H9 (cell line): ENCODE results near the gene MAPK4. TPM values are rescaled to one million over a fixed set of nuclear protein-coding genes. Genes with fewer than 3 reads are reported as not detected.

Experiments
- DNase-seq: peaks from one replicate; pipeline ENCODE4 v3.0.0-alpha.2; 2017
- H2AFZ ChIP-seq: one replicate; pipeline ENCODE4 v1.6.1; 2013; ENCODE audit warnings: mild to moderate bottlenecking, low read length, control low read depth, moderate library complexity
- H2AK5ac ChIP-seq: 2 replicates; pipeline ENCODE4 v1.6.1; 2013; ENCODE audit warnings: low read length, control low read depth, mixed read lengths; ENCODE audit not compliant: insufficient read length
- H2BK120ac ChIP-seq: one replicate; pipeline ENCODE4 v1.6.1; 2013; ENCODE audit warnings: low read depth, mild to moderate bottlenecking, low read length, control low read depth, inconsistent platforms; ENCODE audit not compliant: poor library complexity, severe bottlenecking
- H2BK12ac ChIP-seq: 2 replicates; pipeline ENCODE4 v1.6.1; 2013; ENCODE audit warnings: low read length, control low read depth, mixed read lengths, low read depth; ENCODE audit not compliant: insufficient read length
- H2BK15ac ChIP-seq: 2 replicates; pipeline ENCODE4 v1.6.1; 2013; ENCODE audit warnings: low read depth, low read length, control low read depth
- H2BK20ac ChIP-seq: one replicate; pipeline ENCODE4 v1.6.1; 2013; ENCODE audit warnings: low read depth, mild to moderate bottlenecking, low read length, control low read depth, inconsistent platforms; ENCODE audit not compliant: poor library complexity, severe bottlenecking
- H2BK5ac ChIP-seq: 2 replicates; pipeline ENCODE4 v1.6.1; 2013; ENCODE audit warnings: low read length, control low read depth, mixed read lengths; ENCODE audit not compliant: insufficient read length
- H3K14ac ChIP-seq: 2 replicates; pipeline ENCODE4 v1.6.1; 2013; ENCODE audit warnings: low read length, control low read depth; ENCODE audit not compliant: insufficient read depth
- H3K18ac ChIP-seq: 2 replicates; pipeline ENCODE4 v1.6.1; 2013; ENCODE audit warnings: low read depth, mild to moderate bottlenecking, mixed read lengths, low read length, control low read depth; ENCODE audit not compliant: insufficient read length
- H3K23ac ChIP-seq: 2 replicates; pipeline ENCODE4 v1.6.1; 2013; ENCODE audit warnings: low read length, control low read depth, mixed read lengths, low read depth; ENCODE audit not compliant: insufficient read length
- H3K23me2 ChIP-seq: 2 replicates; pipeline ENCODE4 v1.6.1; 2013; ENCODE audit warnings: low read depth, mild to moderate bottlenecking, mixed read lengths, low read length, control low read depth; ENCODE audit not compliant: insufficient read length, poor library complexity, severe bottlenecking
- H3K27ac ChIP-seq: 2 replicates; pipeline ENCODE4 v1.5.1; 2013; ENCODE audit warnings: low read length, control low read depth, mixed read lengths, low read depth; ENCODE audit not compliant: insufficient read length
- H3K27me3 ChIP-seq: 2 replicates; pipeline ENCODE4 v1.6.1; 2013; ENCODE audit warnings: low read length, control low read depth, inconsistent platforms; ENCODE audit not compliant: insufficient read depth
- H3K4ac ChIP-seq: 2 replicates; pipeline ENCODE4 v1.6.1; 2013; ENCODE audit warnings: low read depth, mild to moderate bottlenecking, control low read depth, inconsistent platforms, low read length, moderate library complexity
- H3K4me1 ChIP-seq: 2 replicates; pipeline ENCODE4 v1.6.1; 2013; ENCODE audit warnings: low read length, control low read depth, inconsistent platforms; ENCODE audit not compliant: insufficient read depth
- H3K4me2 ChIP-seq: 2 replicates; pipeline ENCODE4 v1.6.1; 2013; ENCODE audit warnings: low read length, control low read depth, mixed read lengths; ENCODE audit not compliant: insufficient read length, insufficient read depth
- H3K56ac ChIP-seq: 2 replicates; pipeline ENCODE4 v1.6.1; 2013; ENCODE audit warnings: low read depth, mild to moderate bottlenecking, mixed read lengths, low read length, control low read depth; ENCODE audit not compliant: insufficient read length
- H3K79me1 ChIP-seq: 2 replicates; pipeline ENCODE4 v1.6.1; 2013; ENCODE audit warnings: low read depth, mild to moderate bottlenecking, moderate library complexity, low read length, control low read depth, inconsistent platforms; ENCODE audit not compliant: insufficient read depth, poor library complexity, severe bottlenecking
- H3K79me2 ChIP-seq: 2 replicates; pipeline ENCODE4 v1.6.1; 2013; ENCODE audit warnings: low read length, control low read depth, inconsistent platforms; ENCODE audit not compliant: insufficient read depth
- H3K9ac ChIP-seq: 2 replicates; pipeline ENCODE4 v1.6.1; 2013; ENCODE audit warnings: low read length, control low read depth, mixed read lengths; ENCODE audit not compliant: insufficient read length; ENCODE audit errors: extremely low read depth
- H3K9me3 ChIP-seq: one replicate; pipeline ENCODE4 v1.6.1; 2013; ENCODE audit warnings: low read depth, low read length, inconsistent platforms; ENCODE audit not compliant: control insufficient read depth
- H3T11ph ChIP-seq: one replicate; pipeline ENCODE4 v1.6.1; 2013; ENCODE audit warnings: mild to moderate bottlenecking, low read length, control low read depth, inconsistent platforms
- H4K20me1 ChIP-seq: one replicate; pipeline ENCODE4 v1.6.1; 2013; ENCODE audit not compliant: control insufficient read depth, insufficient read length, insufficient read depth
- H4K5ac ChIP-seq: 2 replicates; pipeline ENCODE4 v1.6.1; 2013; ENCODE audit warnings: low read depth, mild to moderate bottlenecking, mixed read lengths, low read length, control low read depth; ENCODE audit not compliant: insufficient read length
- H4K8ac ChIP-seq: replicated peaks from 2 replicates; pipeline ENCODE4 v1.6.1; 2013; ENCODE audit warnings: low read length, control low read depth, mixed read lengths, low read depth; ENCODE audit not compliant: insufficient read length
- H4K91ac ChIP-seq: 2 replicates; pipeline ENCODE4 v1.6.1; 2013; ENCODE audit warnings: low read depth, mild to moderate bottlenecking, moderate library complexity, mixed read lengths, low read length, control low read depth; ENCODE audit not compliant: insufficient read length
- H3K27ac Mint-ChIP-seq, 3 experiments: 2 replicates in 2 of 3; 3 replicates in 1 of 3; pipeline ENCODE4 v1.8.0; 2020 to 2021; ENCODE audit warnings: mixed read lengths in 3 of 3, mild to moderate bottlenecking in 1 of 3, moderate library complexity in 1 of 3
- H3K27me3 Mint-ChIP-seq: 2 replicates; pipeline ENCODE4 v1.8.0; 2021; ENCODE audit warnings: low read depth, mild to moderate bottlenecking, moderate library complexity, mixed read lengths
- H3K36me3 Mint-ChIP-seq, 3 experiments: 2 replicates in 2 of 3; 3 replicates in 1 of 3; pipeline ENCODE4 v1.8.0; 2020 to 2021; ENCODE audit warnings: low read depth in 3 of 3, mixed read lengths in 3 of 3; ENCODE audit not compliant: insufficient read depth in 1 of 3
- H3K4me1 Mint-ChIP-seq, 2 experiments: 2 replicates each; pipeline ENCODE4 v1.8.0; 2020; ENCODE audit warnings: mixed read lengths in 2 of 2
- H3K4me3 Mint-ChIP-seq, 2 experiments: 2 replicates in 1 of 2; 3 replicates in 1 of 2; pipeline ENCODE4 v1.8.0; 2020 to 2021; ENCODE audit warnings: mild to moderate bottlenecking in 2 of 2, mixed read lengths in 2 of 2, moderate library complexity in 1 of 2
- H3K9me3 Mint-ChIP-seq, 2 experiments: 2 replicates in 1 of 2; 3 replicates in 1 of 2; pipeline ENCODE4 v1.8.0; 2020; ENCODE audit warnings: mild to moderate bottlenecking in 2 of 2, mixed read lengths in 2 of 2, moderate library complexity in 1 of 2
- CTCF ChIP-seq: fragments of 200-600 bp; sonication (generic); conservative IDR thresholded peaks from 3 replicates; pipeline ENCODE4 v1.8.0; 2021; ENCODE audit warnings: antibody characterized with exemption, mild to moderate bottlenecking
- WGBS: extraction: QIAGEN DNeasy Blood & Tissue Kit; methylation state at CpG from one replicate; pipeline ENCODE4 v1.1.7; 2013; ENCODE audit warnings: missing lambda C conversion rate, low lambda C conversion rate, mixed read lengths; ENCODE audit not compliant: insufficient read length; ENCODE audit errors: extremely low coverage; 5-methylcytosine and 5-hydroxymethylcytosine counted together
- total RNA-seq: library from RNA; stranded (reverse); gene quantifications from 2 replicates; pipeline ENCODE4 v1.2.1, GENCODE V29; 2021

Gene MAPK4
- total RNA-seq, 1 experiment from 2014 or later, result 1.6 TPM

DNA sequence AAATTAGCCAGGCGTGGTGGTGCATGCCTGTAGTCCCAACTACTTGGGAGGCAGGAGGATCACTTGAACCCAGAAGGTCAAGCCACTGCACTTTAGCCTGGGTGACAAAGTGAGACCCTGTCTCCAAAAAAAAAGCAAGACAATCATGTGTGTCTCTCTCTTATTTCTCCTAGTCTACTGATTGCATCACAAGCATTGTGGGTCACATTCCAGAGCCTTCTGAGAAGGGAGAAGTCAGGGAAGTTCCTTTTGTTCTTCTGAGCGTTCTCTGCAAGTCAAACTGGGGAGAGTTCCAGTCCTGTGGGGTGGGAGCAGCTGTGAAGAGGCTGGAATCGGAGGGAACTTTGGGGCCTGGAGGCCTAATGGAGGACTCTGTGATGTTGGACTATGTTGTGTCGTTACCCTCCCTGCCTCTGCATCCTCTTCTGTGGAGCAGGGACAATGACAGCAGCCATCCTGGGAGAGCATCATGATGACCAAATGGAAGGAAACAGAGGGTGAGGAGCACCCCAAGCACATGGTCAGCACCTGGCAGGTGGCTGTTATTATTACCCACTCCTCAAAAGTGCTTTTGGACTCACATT lies 144.6 kb downstream of the MAPK4 start:
- H4K20me1 ChIP-seq, result no peaks in the 10 kb centered on the region
- Mint-ChIP-seq H3K36me3 (no peaks in the 10 kb centered on the region), H3K27me3 (no peaks in the 10 kb centered on the region), H3K4me1 (peaks cover 51 to 61% of the 10 kb centered on the region in 2 experiments), H3K27ac (no peak overlapping the region), H3K4me3 (no peak overlapping the region), H3K9me3 (no peaks in the 10 kb centered on the region)
- no peak overlapping the region for H4K8ac ChIP-seq
- no peak overlapping the region for H2BK20ac ChIP-seq
- no peak overlapping the region for H2BK15ac ChIP-seq
- H3T11ph ChIP-seq, result no peak overlapping the region
- H2BK120ac ChIP-seq, result no peak overlapping the region
- no peak overlapping the region for H2AK5ac ChIP-seq
- H4K5ac ChIP-seq, result no peak overlapping the region
- DNase-seq, result no peak
- no peaks in the 10 kb centered on the region for H3K79me2 ChIP-seq
- no peak overlapping the region for H3K56ac ChIP-seq
- no peak overlapping the region for H2BK12ac ChIP-seq
- H2AFZ ChIP-seq, result no peak overlapping the region
- WGBS, result no CpG with 5 or more reads among the region's 4 CpGs
- no peak for TF ChIP-seq CTCF
- no peaks in the 10 kb centered on the region for H3K23me2 ChIP-seq
- H3K18ac ChIP-seq, result no peak overlapping the region
- no peak overlapping the region for H3K4me2 ChIP-seq
- H3K9me3 ChIP-seq, result no peaks in the 10 kb centered on the region
- no peak overlapping the region for H3K27ac ChIP-seq
- peaks cover 2% of the 10 kb centered on the region; the same call in 1 of the 2 replicates for H3K4me1 ChIP-seq
- no peak overlapping the region for H3K9ac ChIP-seq
- no peaks in the 10 kb centered on the region for H3K27me3 ChIP-seq
- no peak overlapping the region for H3K23ac ChIP-seq
- no peaks in the 10 kb centered on the region for H3K79me1 ChIP-seq
- no peak overlapping the region for H3K14ac ChIP-seq
- no peak overlapping the region for H3K4ac ChIP-seq
- H4K91ac ChIP-seq, result no peak overlapping the region
- H2BK5ac ChIP-seq, result no peak overlapping the region
